Stimulated activated CD8-positive, alpha-beta memory T cell treated with anti-CD3 and anti-CD28 coated beads, Interleukin-12 subunit alpha, Interleukin-12 subunit beta, amount 100 ng/mL, for 1 hour (primary cell): ENCODE results near the gene FAM111B.

ENCODE experiments used
- DNase-seq: peaks from one replicate; pipeline ENCODE4 v3.0.0-alpha.2; 2020; ENCODE audit warnings: low read depth

The FAM111B gene

GRCh38 chr11:59158206-59159068 is 51.4 kb downstream of the FAM111B start:
- DNase-seq, result peak; percentile 37

- no peak for DNase-seq
Measured at GRCh38 chr11:59164028-59164427, 57.0 kb downstream of the FAM111B start.

GRCh38 chr11:59171508-59172322 is 64.7 kb downstream of the FAM111B start, which contains the start of gene DTX4:
TSS of gene DTX4 (plus strand) at chr11:59172132. CDS start at chr11:59172596, 464 bp downstream.
- DNase-seq, result peak; percentile 81

GRCh38 chr11:59172345-59173079 is 65.5 kb downstream of the FAM111B start:
- no peak for DNase-seq

GRCh38 chr11:59173080-59173963 is 66.3 kb downstream of the FAM111B start:
- no peak for DNase-seq

GRCh38 chr11:59173964-59174663 is 67.1 kb downstream of the FAM111B start:
- DNase-seq, result no peak

- no peak for DNase-seq
Measured at GRCh38 chr11:59174664-59175033, 67.6 kb downstream of the FAM111B start.

- DNase-seq, result no peak
Measured at GRCh38 chr11:59175091-59175501, 68.1 kb downstream of the FAM111B start.

GRCh38 chr11:59176330-59176729 is 69.3 kb downstream of the FAM111B start:
- DNase-seq, result no peak
